H1 (cell line): ENCODE results near the gene LPP. TPM values are rescaled to one million over a fixed set of nuclear protein-coding genes. Genes with fewer than 3 reads are reported as not detected.

Experiments used
- CTCF ChIA-PET: fragments of 300-600 bp; sonication (Branson Sonifier 250); formaldehyde crosslinking; loops from one replicate; lab custom pipeline; 2021; ENCODE audit not compliant: partially characterized antibody; lab: Charles Lee
- POLR2A ChIA-PET: fragments of 300-600 bp; sonication (Branson Sonifier 250); formaldehyde crosslinking; loops from one replicate; lab custom pipeline; 2021; ENCODE audit warnings: inconsistent platforms; ENCODE audit not compliant: partially characterized antibody; lab: Charles Lee
- DNase-seq, 2 experiments: peaks; one replicate each; pipeline versions ENCODE4 v3.0.0 to v3.0.0-alpha.2; 2010 to 2022; ENCODE audit warnings: low spot score in 2 of 2, low read depth in 1 of 2, mixed read lengths in 1 of 2
- FAIRE-seq: peaks from 2 replicates; lab custom pipeline; 2011; peaks lifted over from hg19 to GRCh38; lab: Jason Lieb, UNC
- H2AFZ ChIP-seq: 2 replicates; pipeline ENCODE4 v1.8.1; 2012; ENCODE audit warnings: low read length, inconsistent platforms
- H2AK5ac ChIP-seq: 2 replicates; pipeline ENCODE4 v1.6.1; 2013; ENCODE audit warnings: low read depth, low read length
- H2BK120ac ChIP-seq: replicated peaks from 2 replicates; pipeline ENCODE3; 2013; ENCODE audit warnings: low read depth, low read length, inconsistent platforms
- H2BK12ac ChIP-seq: 2 replicates; pipeline ENCODE4 v1.6.1; 2013; ENCODE audit warnings: low read depth, low read length
- H2BK15ac ChIP-seq: 2 replicates; pipeline ENCODE4 v1.6.1; 2013; ENCODE audit warnings: low read length
- H2BK20ac ChIP-seq: 2 replicates; pipeline ENCODE4 v1.6.1; 2013; ENCODE audit warnings: low read length
- H2BK5ac ChIP-seq: 2 replicates; pipeline ENCODE4 v1.6.1; 2013; ENCODE audit warnings: low read depth, low read length
- H3K14ac ChIP-seq: 2 replicates; pipeline ENCODE4 v1.6.1; 2013; ENCODE audit warnings: inconsistent platforms; ENCODE audit not compliant: insufficient read length
- H3K18ac ChIP-seq: 2 replicates; pipeline ENCODE4 v1.6.1; 2013; ENCODE audit warnings: low read length; ENCODE audit errors: extremely low read depth
- H3K23ac ChIP-seq: 2 replicates; pipeline ENCODE4 v1.6.1; 2013; ENCODE audit warnings: inconsistent platforms; ENCODE audit not compliant: insufficient read length
- H3K23me2 ChIP-seq: 2 replicates; pipeline ENCODE4 v1.6.1; 2013; ENCODE audit warnings: low read depth, low read length
- H3K27ac ChIP-seq: 2 replicates; pipeline ENCODE4 v1.6.1; 2011; ENCODE audit warnings: low read depth, low read length, inconsistent platforms
- H3K27me3 ChIP-seq, 4 experiments: replicated peaks in 1 of 4; 1 replicate in 1 of 4; 2 replicates in 3 of 4; pipeline versions ENCODE4 v1.6.1 to v1.8.1; 2011 to 2013; ENCODE audit warnings: low read length in 3 of 4, mild to moderate bottlenecking in 3 of 4, inconsistent platforms in 2 of 4, mixed read lengths in 2 of 4, moderate library complexity in 1 of 4; ENCODE audit not compliant: control insufficient read depth in 3 of 4, insufficient read depth in 3 of 4; ENCODE audit errors: extremely low read depth in 1 of 4
- H3K36me3 ChIP-seq, 4 experiments: 2 replicates each; pipeline versions ENCODE4 v1.6.1 to v1.8.1; 2011 to 2013; ENCODE audit warnings: mild to moderate bottlenecking in 4 of 4, low read length in 3 of 4, moderate library complexity in 2 of 4, control low read depth in 1 of 4, inconsistent platforms in 1 of 4; ENCODE audit not compliant: insufficient read depth in 4 of 4, control insufficient read depth in 2 of 4
- H3K4ac ChIP-seq: replicated peaks from 2 replicates; pipeline ENCODE3; 2013; ENCODE audit warnings: low read length, low read depth, mixed read lengths, inconsistent platforms; ENCODE audit not compliant: insufficient read length
- H3K4me1 ChIP-seq, 4 experiments: replicated peaks in 1 of 4; 1 replicate in 1 of 4; 2 replicates in 3 of 4; pipeline versions ENCODE4 v1.6.1 to v1.8.1; 2011 to 2013; ENCODE audit warnings: low read length in 3 of 4, inconsistent platforms in 2 of 4, mixed read lengths in 1 of 4; ENCODE audit not compliant: insufficient read depth in 4 of 4, control insufficient read depth in 3 of 4
- H3K4me2 ChIP-seq, 2 experiments: 2 replicates each; pipeline versions ENCODE4 v1.6.1 to v1.8.1; 2011 to 2013; ENCODE audit warnings: low read depth in 2 of 2, low read length in 2 of 2, control low read depth in 1 of 2, inconsistent platforms in 1 of 2, mild to moderate bottlenecking in 1 of 2; ENCODE audit not compliant: insufficient read depth in 1 of 2
- H3K4me3 ChIP-seq, 4 experiments: fragments of 200-600, 300-600 bp in 1 of 4; sonication (generic), shearing (Covaris generic), sonication (Bioruptor Twin) in 1 of 4; 2 replicates each; pipeline versions ENCODE4 v1.5.1 to v1.8.1; 2011 to 2016; ENCODE audit warnings: low read length in 4 of 4, low read depth in 3 of 4, control low read depth in 2 of 4, inconsistent platforms in 2 of 4, mild to moderate bottlenecking in 2 of 4, mixed read lengths in 1 of 4, moderate library complexity in 1 of 4; ENCODE audit not compliant: insufficient read depth in 2 of 4; ENCODE audit errors: extremely low read depth in 1 of 4
- H3K56ac ChIP-seq: replicated peaks from 2 replicates; pipeline ENCODE3; 2013; ENCODE audit warnings: low read depth, mild to moderate bottlenecking, mixed read lengths, low read length, inconsistent platforms; ENCODE audit not compliant: insufficient read length
- H3K79me1 ChIP-seq: 2 replicates; pipeline ENCODE4 v1.6.1; 2013; ENCODE audit warnings: low read depth, low read length, control low read depth
- H3K79me2 ChIP-seq, 2 experiments: 2 replicates each; pipeline versions ENCODE4 v1.6.1 to v1.8.1; 2012 to 2013; ENCODE audit warnings: low read length in 2 of 2, mild to moderate bottlenecking in 2 of 2, inconsistent platforms in 1 of 2; ENCODE audit not compliant: insufficient read depth in 2 of 2, control insufficient read depth in 1 of 2
- H3K9ac ChIP-seq, 4 experiments: replicated peaks in 1 of 4; 1 replicate in 1 of 4; 2 replicates in 3 of 4; pipeline versions ENCODE4 v1.6.1 to v1.8.1; 2011 to 2013; ENCODE audit warnings: low read depth in 3 of 4, low read length in 3 of 4, control low read depth in 2 of 4, mild to moderate bottlenecking in 2 of 4, moderate library complexity in 2 of 4, inconsistent platforms in 1 of 4; ENCODE audit errors: extremely low read depth in 1 of 4
- H3K9me3 ChIP-seq, 2 experiments: 2 replicates each; pipeline versions ENCODE4 v1.6.1 to v1.8.1; 2012 to 2013; ENCODE audit warnings: mild to moderate bottlenecking in 2 of 2, moderate library complexity in 2 of 2, control low read depth in 1 of 2, inconsistent platforms in 1 of 2, low read depth in 1 of 2, low read length in 1 of 2, mixed read lengths in 1 of 2; ENCODE audit not compliant: insufficient read depth in 2 of 2
- H4K20me1 ChIP-seq, 2 experiments: replicated peaks in 1 of 2; 2 replicates each; pipeline versions ENCODE3 to v1.8.1; 2011 to 2013; ENCODE audit warnings: inconsistent platforms in 2 of 2, low read length in 2 of 2, mild to moderate bottlenecking in 1 of 2; ENCODE audit not compliant: insufficient read depth in 2 of 2, control insufficient read depth in 1 of 2
- H4K5ac ChIP-seq: 2 replicates; pipeline ENCODE4 v1.6.1; 2013; ENCODE audit warnings: low read length, low read depth, mixed read lengths, inconsistent platforms; ENCODE audit not compliant: insufficient read length
- H4K8ac ChIP-seq: 2 replicates; pipeline ENCODE4 v1.8.0; 2013; ENCODE audit warnings: mild to moderate bottlenecking, moderate library complexity, low read length, inconsistent platforms; ENCODE audit not compliant: insufficient read depth; ENCODE audit errors: extremely low read depth
- H4K91ac ChIP-seq: replicated peaks from 2 replicates; pipeline ENCODE3; 2013; ENCODE audit warnings: low read length, mixed read lengths, inconsistent platforms; ENCODE audit not compliant: insufficient read length
- ATF2 ChIP-seq: IDR thresholded peaks from 2 replicates; pipeline ENCODE4 v1.6.1; 2012; ENCODE audit warnings: low read length, inconsistent platforms
- BCL11A ChIP-seq, 2 experiments: IDR thresholded peaks; one replicate each; pipeline ENCODE4 v1.6.1; 2011; ENCODE audit warnings: low read depth in 2 of 2, low read length in 2 of 2, mild to moderate bottlenecking in 2 of 2
- CHD2 ChIP-seq: IDR thresholded peaks from 2 replicates; pipeline ENCODE4 v1.6.1; 2012; ENCODE audit warnings: low read length, improper control_type of control experiment
- CREB1 ChIP-seq: IDR thresholded peaks from 2 replicates; pipeline ENCODE4 v1.6.1; 2012; ENCODE audit warnings: inconsistent platforms
- JUN ChIP-seq: IDR thresholded peaks from 2 replicates; pipeline ENCODE4 v1.6.1; 2011; ENCODE audit warnings: low read depth, mild to moderate bottlenecking, improper control_type of control experiment, low read length
- JUND ChIP-seq: IDR thresholded peaks from 2 replicates; pipeline ENCODE4 v1.6.1; 2011; ENCODE audit warnings: mild to moderate bottlenecking, improper control_type of control experiment, low read length
- NANOG ChIP-seq: IDR thresholded peaks from 2 replicates; pipeline ENCODE4 v1.6.1; 2011; ENCODE audit warnings: low read length, low read depth, mild to moderate bottlenecking, inconsistent platforms; ENCODE audit not compliant: insufficient read depth, poor library complexity, severe bottlenecking
- POLR2AphosphoS5 ChIP-seq: IDR thresholded peaks from 2 replicates; pipeline ENCODE4 v1.6.1; 2011; ENCODE audit warnings: low read depth, low read length
- RAD21 ChIP-seq, 2 experiments: IDR thresholded peaks in 1 of 2; conservative IDR thresholded peaks in 1 of 2; 2 replicates each; pipeline ENCODE4 v1.6.1; 2011; ENCODE audit warnings: low read depth in 2 of 2, low read length in 2 of 2, improper control_type of control experiment in 1 of 2, inconsistent platforms in 1 of 2, mild to moderate bottlenecking in 1 of 2, moderate library complexity in 1 of 2
- RFX5 ChIP-seq: IDR thresholded peaks from 2 replicates; pipeline ENCODE4 v1.6.1; 2011; ENCODE audit warnings: low read depth, low read length, improper control_type of control experiment, borderline replicate concordance
- RXRA ChIP-seq: IDR thresholded peaks from 2 replicates; pipeline ENCODE4 v1.6.1; 2011; ENCODE audit warnings: low read depth, mild to moderate bottlenecking, low read length, moderate library complexity; ENCODE audit not compliant: insufficient read depth
- SIX5 ChIP-seq: IDR thresholded peaks from 2 replicates; pipeline ENCODE4 v1.6.1; 2011; ENCODE audit warnings: mild to moderate bottlenecking, low read depth, low read length
- SP2 ChIP-seq: IDR thresholded peaks from 2 replicates; pipeline ENCODE4 v1.6.1; 2012; ENCODE audit warnings: mild to moderate bottlenecking, low read length, inconsistent platforms
- TCF12 ChIP-seq: IDR thresholded peaks from 2 replicates; pipeline ENCODE4 v1.6.1; 2011; ENCODE audit warnings: low read depth, mild to moderate bottlenecking, low read length
- WGBS, 2 experiments: shearing (Covaris generic) in 1 of 2; methylation state at CpG; one replicate each; pipeline versions ENCODE4 v1.1.6 to v1.1.7; 2013 to 2015; ENCODE audit warnings: low lambda C conversion rate in 2 of 2, mixed read lengths in 2 of 2, inconsistent platforms in 1 of 2, low coverage in 1 of 2, missing lambda C conversion rate in 1 of 2; ENCODE audit not compliant: insufficient replicate concordance in 2 of 2, insufficient coverage in 1 of 2, insufficient read length in 1 of 2; ENCODE audit errors: extremely low coverage in 1 of 2, missing lambda C conversion rate in 1 of 2; 5-methylcytosine and 5-hydroxymethylcytosine counted together
- polyA plus RNA-seq, 7 experiments: library from polyadenylated mRNA; depleted of rRNA in 3 of 7; stranded (reverse) in 5 of 7; unstranded in 2 of 7; fragments of >200 nt in 5 of 7; fragments of 200-250 nt in 2 of 7; gene quantifications; 1 replicate in 5 of 7; 2 replicates in 1 of 7; 4 replicates in 1 of 7; pipeline versions ENCODE4 v1.2.1 to v1.2.3, GENCODE V29; 2011 to 2013; ENCODE audit warnings: missing spikeins in 2 of 7, mixed read lengths in 2 of 7
- total RNA-seq: library from RNA; stranded (reverse); fragmentation: NEBNext Ultra II Directional; extraction: Animal tissue kit (Norgen Biotek cat#: 25700); gene quantifications from 2 replicates; pipeline ENCODE4 v1.2.1, GENCODE V29; 2021

The LPP gene
- total and polyA plus RNA-seq, 2 of the 8 experiments (the other 6 are each of a cell fraction or from before 2014, with no cell fraction given) = 10.0 to 53.3 TPM

- Histone ChIP-seq H2BK120ac (no peak overlapping the region), H3K23me2 (no peaks in the 10 kb centered on the region), H3K27me3 (no peaks in the 10 kb centered on the region), H3K4ac (no peak overlapping the region), H2BK20ac (no peak overlapping the region), H2AK5ac (no peak overlapping the region), H3K4me3 (no peak overlapping the region), H3K14ac (no peak overlapping the region), H3K9me3 (no peaks in the 10 kb centered on the region), H3K4me2 (no peak overlapping the region), H4K8ac (no peak overlapping the region), H2BK5ac (no peak overlapping the region), H4K91ac (no peak overlapping the region), H3K79me2 (no peaks in the 10 kb centered on the region), H3K18ac (no peak overlapping the region), H4K5ac (no peak overlapping the region), H3K36me3 (no peaks in the 10 kb centered on the region), H3K9ac (no peak overlapping the region), H3K4me1 (no peaks in the 10 kb centered on the region), H2AFZ (no peak overlapping the region), H2BK15ac (no peak overlapping the region), H3K27ac (no peak overlapping the region), H3K56ac (no peak overlapping the region), H4K20me1 (no peaks in the 10 kb centered on the region), H2BK12ac (no peak overlapping the region), H3K23ac (no peak overlapping the region), H3K79me1 (no peaks in the 10 kb centered on the region)
- TF ChIP-seq BCL11A (IDR thresholded peaks at IDR 0.05; ENCODE audit: low read depth in 2 of 2, low read length in 2 of 2) = no peak
- TF ChIP-seq CHD2 = no peak
- TF ChIP-seq POLR2AphosphoS5 = no peak
- TF ChIP-seq RAD21 (IDR thresholded peaks at IDR 0.05 in 1 of 2, conservative IDR thresholded peaks at IDR 0.05 in 1 of 2; ENCODE audit: low read depth in 2 of 2, low read length in 2 of 2) = no peak
- no peak for TF ChIP-seq SIX5
- TF ChIP-seq NANOG = no peak
- no peak for TF ChIP-seq RXRA
- no peak for TF ChIP-seq TCF12
- no peak for TF ChIP-seq SP2
- no peak for TF ChIP-seq CREB1
- no peak for TF ChIP-seq JUND
- TF ChIP-seq JUN = no peak
- no peak for TF ChIP-seq RFX5
- TF ChIP-seq ATF2 = no peak
- FAIRE-seq (no peak), DNase-seq (no peak)
- WGBS, 2 experiments = 74% methylated on average over 4 of the region's 4 CpGs; no CpG with 5 or more reads in 1 of the 2 experiments
- POLR2A ChIA-PET = no interaction called here
- CTCF ChIA-PET = interaction anchor here (1.3 to 1.7 kb wide), 2 partner anchors 64 to 66 kb away, joined by 4 to 10 read pairs; no protein-coding TSS in a partner anchor
These were observed 735.1 kb downstream of the LPP start for GRCh38 chr3:188889054-188889491.
